Transverse colon (tissue), 4 donors: ENCODE data around the gene CYSTM1.

Experiments
- POLR2AphosphoS5 ChIP-seq, 3 donors: sonication (generic); formaldehyde crosslinking; IDR thresholded peaks; one replicate each; pipeline ENCODE4 v1.6.1; 2016; ENCODE audit warnings: antibody characterized with exemption in 3 of 3
- TF ChIP-seq, protein P1 (sequence below), 5 experiments: fragments of 200-600 bp in 3 of 5; fragments of 450-650 bp in 2 of 5; sonication (generic) in 3 of 5; IDR thresholded peaks; 1 replicate in 2 of 5; 2 replicates in 3 of 5; pipeline ENCODE4 v1.5.1; 2016 to 2017; ENCODE audit warnings: antibody characterized with exemption in 5 of 5, inconsistent platforms in 3 of 5, mild to moderate bottlenecking in 2 of 5, moderate library complexity in 1 of 5

GRCh38 chr5:140220698-140221064, 45.7 kb downstream of the CYSTM1 start:
- TF ChIP-seq, protein P1, sequence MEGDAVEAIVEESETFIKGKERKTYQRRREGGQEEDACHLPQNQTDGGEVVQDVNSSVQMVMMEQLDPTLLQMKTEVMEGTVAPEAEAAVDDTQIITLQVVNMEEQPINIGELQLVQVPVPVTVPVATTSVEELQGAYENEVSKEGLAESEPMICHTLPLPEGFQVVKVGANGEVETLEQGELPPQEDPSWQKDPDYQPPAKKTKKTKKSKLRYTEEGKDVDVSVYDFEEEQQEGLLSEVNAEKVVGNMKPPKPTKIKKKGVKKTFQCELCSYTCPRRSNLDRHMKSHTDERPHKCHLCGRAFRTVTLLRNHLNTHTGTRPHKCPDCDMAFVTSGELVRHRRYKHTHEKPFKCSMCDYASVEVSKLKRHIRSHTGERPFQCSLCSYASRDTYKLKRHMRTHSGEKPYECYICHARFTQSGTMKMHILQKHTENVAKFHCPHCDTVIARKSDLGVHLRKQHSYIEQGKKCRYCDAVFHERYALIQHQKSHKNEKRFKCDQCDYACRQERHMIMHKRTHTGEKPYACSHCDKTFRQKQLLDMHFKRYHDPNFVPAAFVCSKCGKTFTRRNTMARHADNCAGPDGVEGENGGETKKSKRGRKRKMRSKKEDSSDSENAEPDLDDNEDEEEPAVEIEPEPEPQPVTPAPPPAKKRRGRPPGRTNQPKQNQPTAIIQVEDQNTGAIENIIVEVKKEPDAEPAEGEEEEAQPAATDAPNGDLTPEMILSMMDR (IDR thresholded peaks at IDR 0.05): no peak
- no peak for TF ChIP-seq POLR2AphosphoS5 (IDR thresholded peaks at IDR 0.05)
